SK-N-SH (cell line): ENCODE data around the gene NDUFAF5.

ENCODE experiments used
- RAD21 ChIP-seq: IDR thresholded peaks from 2 replicates; pipeline ENCODE4 v1.6.1; 2012; ENCODE audit warnings: mild to moderate bottlenecking, low read length
- TF ChIP-seq, protein P1 (sequence below): fragments of 200-600 bp; sonication (generic); IDR thresholded peaks from 2 replicates; pipeline ENCODE4 v1.6.1; 2017; ENCODE audit warnings: antibody characterized with exemption, mild to moderate bottlenecking, moderate library complexity

- TF ChIP-seq, protein P1, sequence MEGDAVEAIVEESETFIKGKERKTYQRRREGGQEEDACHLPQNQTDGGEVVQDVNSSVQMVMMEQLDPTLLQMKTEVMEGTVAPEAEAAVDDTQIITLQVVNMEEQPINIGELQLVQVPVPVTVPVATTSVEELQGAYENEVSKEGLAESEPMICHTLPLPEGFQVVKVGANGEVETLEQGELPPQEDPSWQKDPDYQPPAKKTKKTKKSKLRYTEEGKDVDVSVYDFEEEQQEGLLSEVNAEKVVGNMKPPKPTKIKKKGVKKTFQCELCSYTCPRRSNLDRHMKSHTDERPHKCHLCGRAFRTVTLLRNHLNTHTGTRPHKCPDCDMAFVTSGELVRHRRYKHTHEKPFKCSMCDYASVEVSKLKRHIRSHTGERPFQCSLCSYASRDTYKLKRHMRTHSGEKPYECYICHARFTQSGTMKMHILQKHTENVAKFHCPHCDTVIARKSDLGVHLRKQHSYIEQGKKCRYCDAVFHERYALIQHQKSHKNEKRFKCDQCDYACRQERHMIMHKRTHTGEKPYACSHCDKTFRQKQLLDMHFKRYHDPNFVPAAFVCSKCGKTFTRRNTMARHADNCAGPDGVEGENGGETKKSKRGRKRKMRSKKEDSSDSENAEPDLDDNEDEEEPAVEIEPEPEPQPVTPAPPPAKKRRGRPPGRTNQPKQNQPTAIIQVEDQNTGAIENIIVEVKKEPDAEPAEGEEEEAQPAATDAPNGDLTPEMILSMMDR, result no peak
- no peak for TF ChIP-seq RAD21
These were observed 15.9 kb downstream of the NDUFAF5 start for GRCh38 chr20:13800728-13801134.
